Heart left ventricle (tissue), 16 donors: ENCODE results near the gene OBP2A. TPM values are rescaled to one million over a fixed set of nuclear protein-coding genes. Genes with fewer than 3 reads are reported as not detected.

ENCODE experiments used
- ATAC-seq, 4 donors: fragments of 200-7000 bp; cut with Tn5 transposase; one replicate each; pipeline ENCODE4 v1.9.1; 2020 to 2022; ENCODE audit warnings: moderate library complexity in 4 of 4, mild to moderate bottlenecking in 3 of 4, moderate number of reproducible peaks in 1 of 4
- DNase-seq, 5 donors: peaks; one replicate each; pipeline ENCODE4 v3.0.0-alpha.2; 2020
- H3K27ac ChIP-seq, 12 donors: fragments of 200-600 bp; sonication (generic) in 4 of 12; one replicate each; pipeline versions ENCODE4 v1.5.0 to v1.8.0; 2016 to 2022; ENCODE audit warnings: mild to moderate bottlenecking in 2 of 12
- H3K27me3 ChIP-seq, 9 donors: fragments of 200-600 bp; sonication (generic) in 2 of 9; one replicate each; pipeline versions ENCODE4 v1.5.1 to v1.8.0; 2016 to 2022; ENCODE audit warnings: mild to moderate bottlenecking in 3 of 9
- H3K36me3 ChIP-seq, 9 donors: fragments of 200-600 bp; sonication (generic) in 2 of 9; one replicate each; pipeline versions ENCODE4 v1.5.0 to v1.8.0; 2018 to 2022; ENCODE audit warnings: mild to moderate bottlenecking in 2 of 9
- H3K4me1 ChIP-seq, 12 donors: fragments of 200-600 bp; sonication (generic) in 4 of 12; one replicate each; pipeline versions ENCODE4 v1.5.0 to v1.8.0; 2016 to 2022; ENCODE audit warnings: mild to moderate bottlenecking in 3 of 12
- H3K4me3 ChIP-seq, 12 donors: fragments of 200-600 bp; sonication (generic) in 4 of 12; one replicate each; pipeline versions ENCODE4 v1.5.0 to v1.8.0; 2017 to 2022; ENCODE audit warnings: mild to moderate bottlenecking in 9 of 12, moderate library complexity in 4 of 12
- H3K9me3 ChIP-seq, 12 donors: fragments of 200-600 bp; sonication (generic) in 4 of 12; one replicate each; pipeline versions ENCODE4 v1.5.0 to v1.8.0; 2016 to 2022; ENCODE audit warnings: mild to moderate bottlenecking in 1 of 12
- CTCF ChIP-seq, 12 donors: fragments of 200-600 bp; sonication (generic) in 4 of 12; IDR thresholded peaks; one replicate each; pipeline versions ENCODE4 v1.5.0 to v1.8.0; 2018 to 2022; ENCODE audit warnings: antibody characterized with exemption in 12 of 12, mild to moderate bottlenecking in 5 of 12
- POLR2A ChIP-seq, 2 donors: fragments of 450-650 bp; IDR thresholded peaks; one replicate each; pipeline ENCODE4 v1.6.1; 2017; ENCODE audit warnings: antibody characterized with exemption in 2 of 2, mild to moderate bottlenecking in 2 of 2, moderate library complexity in 2 of 2
- WGBS, 4 donors: extraction: QIAGEN DNeasy Blood & Tissue Kit in 2 of 4; methylation state at CpG; one replicate each; pipeline versions ENCODE4 v1.1.5 to v1.1.7; 2013 to 2018; 5-methylcytosine and 5-hydroxymethylcytosine counted together
- intact Hi-C, 10 donors: fragments of 100-400 bp; cut with DNase I; formaldehyde crosslinking; loops; one replicate each; pipeline versions ENCODE4 v1.11.1 to v1.14.2; 2022
- polyA plus RNA-seq, 2 donors: library from polyadenylated mRNA; stranded (reverse); fragments of 200-250 nt; gene quantifications; one replicate each; pipeline ENCODE4 v1.2.3, GENCODE V29; 2013
- total RNA-seq, 9 donors: library from RNA; depleted of rRNA in 2 of 9; stranded (reverse); fragments of >200 nt in 2 of 9; fragmentation: NEBNext Ultra II Directional in 3 of 9; extraction: Animal tissue kit (Norgen Biotek cat#: 25700) in 3 of 9; gene quantifications; one replicate each; pipeline versions ENCODE4 v1.1.0 to v1.2.4, GENCODE V29; 2016 to 2023
- donor health status: ischemic (EF 13 %, LVEDD 7.1; RV severe dilation, severe dysfunction).
- donor health status: healthy with polysubstance abuse.
- donor health status: DM: no; HTN: yes; CAD: no.
- donor health status: DM: no; HTN: no; CAD: no.
- donor health status: ischemic (EF 25% LVEDD 6.9; RV normal size, moderate dysfunction).
- donor health status: ischemic (EF 25% LVEDD 5.7; RV mildly dilated, moderate dysfunction).
- donor health status: healthy.
- donor health status: DM: yes; HTN: yes; CAD: no.
- donor health status: ischemic (EF 35%, LVEDD 5.7; RV mildly dilated, moderate dysfunction).
- donor health status: nonischemic (EF 11% LVEDD 7.7; RV severe dilation, severe dysfunction).
- donor health status: DM: yes; HTN: yes; CAD: no.
- donor health status: PGD.
- donor health status: ischemic (EF 29% LVEDD 5.4; RV normal size, mild dysfunction).
- donor health status: nonischemic (EF 23%, LVEDD 6.1; RV moderate dilation, normal function).

The OBP2A gene
- total and polyA plus RNA-seq, 11 donors: not detected

DNA sequence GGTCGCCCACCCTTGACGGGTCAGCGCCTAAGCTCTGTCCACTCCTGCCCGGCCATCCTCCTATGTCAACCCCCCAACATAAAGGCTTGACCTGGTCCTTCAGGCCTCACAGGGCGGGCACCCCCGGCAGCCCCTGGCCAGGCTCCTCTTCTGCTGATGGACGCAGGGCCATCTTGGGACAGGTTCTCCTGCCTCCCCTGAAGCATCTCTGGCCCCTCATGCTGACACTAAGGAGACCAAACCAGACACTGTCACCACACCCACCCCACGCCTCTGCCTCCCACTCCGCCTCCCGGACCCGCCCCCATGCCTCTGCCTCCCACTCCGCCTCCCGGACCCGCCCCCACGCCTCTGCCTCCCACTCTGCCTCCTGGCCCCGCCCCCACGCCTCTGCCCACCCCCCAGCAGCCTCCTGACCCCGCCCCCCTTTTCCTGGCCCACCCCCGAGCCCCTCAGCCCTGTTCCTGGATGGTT is 6.8 kb downstream of the OBP2A start:
- DNase-seq (no peak), ATAC-seq (no peak)
- WGBS, 4 donors: 87 to 92% (median 87%) methylated on average over 14 to 19 of the region's 19 CpGs
- intact Hi-C loops: no loop called here
- Histone ChIP-seq H3K36me3 (no peaks in the 10 kb centered on the region), H3K9me3 (peaks cover 0 to 5% (median 0%) of the 10 kb centered on the region in 12 donors), H3K27ac (no peak overlapping the region), H3K4me3 (no peak overlapping the region), H3K4me1 (no peaks in the 10 kb centered on the region), H3K27me3 (no peaks in the 10 kb centered on the region)
- TF ChIP-seq POLR2A (IDR thresholded peaks at IDR 0.05) (no peak), CTCF (IDR thresholded peaks at IDR 0.05) (no peak)

GRCh38 chr9:135554718-135555117 is 8.8 kb downstream of the OBP2A start:
- intact Hi-C loops: no loop called here
- 83 to 91% (median 85%) methylated on average over 4 of the region's 4 CpGs for WGBS, 4 donors
- ATAC-seq: no peak

GRCh38 chr9:135555203-135555602 is 9.3 kb downstream of the OBP2A start:
- Histone ChIP-seq H3K4me1 (no peaks in the 10 kb centered on the region), H3K4me3 (no peak overlapping the region), H3K27ac (no peak overlapping the region), H3K36me3 (no peaks in the 10 kb centered on the region), H3K9me3 (peaks cover 0 to 5% (median 0%) of the 10 kb centered on the region in 12 donors), H3K27me3 (no peaks in the 10 kb centered on the region)
- DNase-seq (no peak), ATAC-seq (no peak)
- WGBS, 4 donors: 82 to 91% (median 88%) methylated on average over 5 of the region's 5 CpGs
- TF ChIP-seq CTCF (IDR thresholded peaks at IDR 0.05) (no peak), POLR2A (IDR thresholded peaks at IDR 0.05) (no peak)
- intact Hi-C loops: no loop called here

More at GRCh38 chr9:135554718-135555117, 8.8 kb downstream of the OBP2A start:
- H3K4me3 ChIP-seq: no peak overlapping the region
- DNase-seq: no peak
- no peak for TF ChIP-seq POLR2A (IDR thresholded peaks at IDR 0.05)
- no peak for TF ChIP-seq CTCF (IDR thresholded peaks at IDR 0.05)
- H3K36me3 ChIP-seq: no peaks in the 10 kb centered on the region
- peaks cover 0 to 5% (median 0%) of the 10 kb centered on the region in 12 donors for H3K9me3 ChIP-seq
- no peaks in the 10 kb centered on the region for H3K4me1 ChIP-seq
- H3K27ac ChIP-seq: no peak overlapping the region
- H3K27me3 ChIP-seq: no peaks in the 10 kb centered on the region

- H3K27me3 ChIP-seq: peaks cover 0 to 2% (median 0%) of the 10 kb centered on the region in 9 donors
- peaks cover 0 to 5% (median 0%) of the 10 kb centered on the region in 12 donors for H3K9me3 ChIP-seq
- H3K4me1 ChIP-seq: no peaks in the 10 kb centered on the region
- no peak overlapping the region for H3K27ac ChIP-seq
- no peak for TF ChIP-seq POLR2A (IDR thresholded peaks at IDR 0.05)
- no peak for TF ChIP-seq CTCF (IDR thresholded peaks at IDR 0.05)
- intact Hi-C loops: no loop called here
- no peaks in the 10 kb centered on the region for H3K36me3 ChIP-seq
- DNase-seq: no peak
- no peak for ATAC-seq
- no peak overlapping the region for H3K4me3 ChIP-seq
- 73 to 81% (median 79%) methylated on average over 16 of the region's 16 CpGs for WGBS, 4 donors
Measured at GRCh38 chr9:135555910-135556309, 10.0 kb downstream of the OBP2A start.
